HG02763 (cell line): ENCODE measurements around the gene ZNF609.

Source experiments
- ATAC-seq: cut with Tn5 transposase; IDR thresholded peaks from one replicate; pipeline ENCODE4 v1.9.1; 2021; ENCODE audit warnings: mild to moderate bottlenecking, moderate library complexity; ENCODE audit not compliant: unreplicated experiment

Gene ZNF609

GRCh38 chr15:64716452-64716851, 256.1 kb downstream of the ZNF609 start:
- no peak for ATAC-seq

DNA sequence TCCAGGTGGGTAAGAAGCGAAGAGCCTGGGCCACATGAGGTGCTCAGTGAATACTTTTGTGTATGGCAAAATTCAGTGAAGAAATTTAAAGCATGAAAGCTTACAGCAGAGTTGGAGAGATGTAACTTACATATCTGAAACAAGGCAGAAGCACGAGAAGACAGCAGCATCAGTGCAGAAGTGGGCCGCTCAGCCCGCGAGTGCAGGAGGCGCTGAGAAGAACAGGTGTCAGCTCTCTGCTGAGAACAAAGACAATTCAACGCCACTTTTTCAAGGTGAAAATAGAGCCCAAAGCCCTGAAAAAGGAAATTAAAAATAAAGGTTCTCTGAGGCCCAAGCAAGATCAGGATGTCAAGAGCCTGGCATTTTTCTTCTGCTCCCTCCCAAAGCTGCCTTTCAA, 256.8 kb downstream of the ZNF609 start:
- no peak for ATAC-seq

- ATAC-seq: no peak
Measured at GRCh38 chr15:64717735-64718495, 257.5 kb downstream of the ZNF609 start.

DNA sequence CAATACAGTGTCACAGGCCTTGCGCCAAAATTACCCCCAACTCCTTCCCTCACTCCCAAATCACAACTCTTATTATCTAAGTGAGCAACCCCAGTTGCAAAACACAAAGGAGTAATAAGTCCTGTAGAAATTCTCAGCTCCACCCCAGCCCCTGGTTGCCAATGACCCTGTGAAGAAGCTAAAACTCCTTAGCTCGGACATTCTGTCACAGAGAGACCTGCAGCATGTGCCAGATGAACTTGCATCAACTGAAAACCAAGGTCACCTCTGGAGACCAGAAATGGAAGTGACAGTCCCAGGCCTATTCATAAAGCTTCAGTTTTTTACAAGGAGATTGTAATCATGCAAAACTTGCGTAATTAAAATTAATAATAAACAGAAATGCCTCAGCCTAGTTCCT, 259.8 kb downstream of the ZNF609 start:
- no peak for ATAC-seq

GRCh38 chr15:64730151-64730550, 269.8 kb downstream of the ZNF609 start:
- no peak for ATAC-seq

DNA sequence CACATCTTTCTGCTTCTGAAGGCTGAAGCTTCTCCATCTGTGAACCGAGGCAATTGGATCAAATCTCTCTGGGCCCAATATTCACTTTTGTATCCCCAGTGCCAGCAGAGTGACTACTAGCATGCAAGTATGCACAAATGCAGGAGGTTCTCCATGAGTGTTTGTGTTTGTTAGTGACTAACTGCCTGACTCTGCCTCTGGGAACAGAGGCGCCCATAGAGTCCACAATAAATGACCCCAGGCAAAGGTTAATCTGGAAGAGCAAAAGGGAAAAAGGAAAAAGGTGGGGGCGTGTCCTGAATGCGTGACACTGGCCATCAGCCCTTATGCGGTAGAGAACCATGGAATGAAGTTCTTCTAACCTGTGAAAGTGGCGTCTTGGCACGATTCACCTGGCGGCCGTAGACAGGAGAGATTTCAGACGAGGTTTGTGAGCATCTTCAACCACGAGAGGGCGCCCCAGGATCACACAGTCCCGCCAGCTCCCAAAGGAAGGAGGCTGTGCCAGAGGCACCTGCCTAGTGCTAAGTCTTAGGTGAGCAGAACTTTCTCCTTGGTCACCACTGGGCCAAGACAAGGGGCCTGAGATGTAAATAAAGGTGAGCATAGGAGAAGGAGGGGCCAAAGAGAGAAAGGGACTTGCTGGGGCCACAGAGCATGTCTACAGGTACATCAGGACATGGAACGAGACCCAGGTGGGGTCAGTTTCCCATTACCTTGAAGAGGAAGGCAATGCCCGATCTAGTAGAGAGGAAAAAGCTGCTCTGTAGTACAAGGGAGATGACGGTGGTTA, 270.8 kb downstream of the ZNF609 start:
- ATAC-seq: no peak

DNA sequence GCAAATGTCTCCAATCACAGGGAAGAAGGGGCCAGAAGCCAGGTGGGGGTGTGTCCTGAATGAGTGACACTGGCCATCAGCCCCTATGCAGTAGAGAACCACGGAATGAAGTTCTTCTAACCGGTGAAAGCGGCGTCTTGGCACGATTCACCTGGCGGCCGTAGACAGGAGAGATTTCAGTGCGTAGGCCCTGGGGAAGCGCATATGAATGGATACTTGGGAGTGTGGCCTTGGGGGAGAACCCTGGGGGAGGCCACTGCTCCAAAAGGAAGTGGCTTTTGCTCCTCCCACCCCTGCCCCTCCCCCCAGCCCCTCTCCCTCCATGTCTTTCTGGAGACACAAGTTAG, 271.4 kb downstream of the ZNF609 start:
- no peak for ATAC-seq

GRCh38 chr15:64732156-64732860, 271.9 kb downstream of the ZNF609 start:
- no peak for ATAC-seq
